NCI-H1694 (cell line): ENCODE measurements around the gene CHID1.

Experiments
- DNase-seq: peaks from one replicate; lab custom pipeline; 2025; lab: John Stamatoyannopoulos, UW

CHID1 gene

DNA sequence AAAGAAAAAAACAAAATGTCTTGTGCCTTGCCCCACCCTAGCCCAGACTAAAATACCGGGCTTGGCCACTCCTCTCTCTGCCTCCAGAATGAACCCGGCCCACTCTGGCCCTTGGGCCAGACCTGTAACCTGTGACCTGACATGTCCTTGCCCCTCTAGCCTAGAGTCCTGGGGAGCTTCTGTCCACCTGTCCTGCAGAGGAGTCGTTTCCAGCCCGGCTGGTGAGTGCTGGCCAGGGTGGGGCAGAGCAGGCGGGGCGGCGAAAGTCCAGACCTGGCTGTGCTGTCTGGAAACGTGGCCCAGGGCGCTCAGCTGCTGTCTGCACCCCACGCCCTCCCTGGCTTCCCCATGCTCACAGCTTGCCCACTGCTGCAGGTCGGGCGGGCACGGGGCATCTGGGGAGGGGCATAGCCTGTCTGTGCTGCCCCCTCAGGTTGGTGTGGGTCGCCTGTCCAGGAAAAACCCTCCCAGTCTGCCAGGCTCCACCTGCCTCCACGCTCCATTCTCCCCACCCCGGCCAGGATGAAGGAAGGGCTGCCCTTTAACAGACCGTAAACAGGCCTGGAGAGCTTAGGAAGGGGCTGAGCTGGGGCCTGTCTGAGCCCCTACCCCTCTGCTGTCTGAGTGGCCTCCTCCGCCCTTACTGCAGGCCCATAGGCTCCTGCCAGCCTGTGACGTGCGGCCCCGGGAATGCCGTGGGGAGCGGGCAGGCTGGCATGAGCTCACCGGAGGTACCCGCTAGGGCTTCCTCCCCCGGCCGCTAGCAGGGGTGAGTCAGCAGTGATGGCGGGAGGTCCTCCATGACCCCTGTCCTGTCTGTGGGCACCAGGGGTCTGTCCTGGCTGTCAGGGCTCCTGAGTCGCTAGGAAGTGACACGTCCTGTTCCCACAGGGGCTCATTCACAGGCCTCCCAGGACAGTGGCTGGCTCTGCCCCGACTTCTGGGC, 76.0 kb downstream of the CHID1 start:
- DNase-seq = no peak

GRCh38 chr11:833849-834311, 76.7 kb downstream of the CHID1 start:
- no peak for DNase-seq

- DNase-seq = no peak
These were observed 77.4 kb downstream of the CHID1 start for GRCh38 chr11:833114-833791.

- DNase-seq = no peak
These were observed 78.0 kb downstream of the CHID1 start, which contains the start of gene CD151 for GRCh38 chr11:832529-833113. Gene CD151 (plus strand): TSS chr11:832952. CDS start chr11:836070, 3,118 bp downstream.

DNA sequence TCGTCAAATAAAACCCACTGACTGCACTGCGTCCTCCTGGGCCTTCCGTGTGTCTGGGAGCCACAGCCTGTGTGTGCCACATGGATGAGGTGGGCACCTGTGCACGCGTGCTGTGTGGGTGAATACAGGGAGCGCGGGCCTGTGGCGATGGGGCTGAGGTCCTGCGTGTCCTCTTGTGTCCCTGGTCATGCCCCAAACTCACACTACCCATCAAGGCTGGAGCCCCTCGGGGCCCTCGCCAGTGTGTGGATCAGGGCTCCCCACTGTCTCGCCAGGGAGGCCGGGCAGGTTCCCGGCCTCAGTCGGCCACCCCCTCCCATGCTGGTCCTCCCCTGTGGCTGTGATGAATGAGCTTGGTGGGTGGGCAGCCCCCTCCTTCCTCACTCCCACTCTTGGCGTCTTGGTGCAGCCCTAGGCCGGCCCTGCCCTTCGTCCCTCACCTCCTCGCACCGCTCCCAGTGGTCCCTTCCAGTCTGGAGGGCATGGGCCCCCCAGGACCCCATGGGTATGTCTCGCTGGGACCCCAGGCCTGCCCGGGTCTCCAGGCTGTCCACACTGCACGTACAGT, 78.6 kb downstream of the CHID1 start:
- no peak for DNase-seq

GRCh38 chr11:831118-831864, 79.3 kb downstream of the CHID1 start:
- no peak for DNase-seq

- peak; percentile 54 for DNase-seq
These were observed 80.1 kb downstream of the CHID1 start for GRCh38 chr11:830295-831117.

GRCh38 chr11:829847-830294, 80.7 kb downstream of the CHID1 start:
- DNase-seq = no peak

GRCh38 chr11:829176-829846, 81.3 kb downstream of the CHID1 start:
- DNase-seq = no peak

DNA sequence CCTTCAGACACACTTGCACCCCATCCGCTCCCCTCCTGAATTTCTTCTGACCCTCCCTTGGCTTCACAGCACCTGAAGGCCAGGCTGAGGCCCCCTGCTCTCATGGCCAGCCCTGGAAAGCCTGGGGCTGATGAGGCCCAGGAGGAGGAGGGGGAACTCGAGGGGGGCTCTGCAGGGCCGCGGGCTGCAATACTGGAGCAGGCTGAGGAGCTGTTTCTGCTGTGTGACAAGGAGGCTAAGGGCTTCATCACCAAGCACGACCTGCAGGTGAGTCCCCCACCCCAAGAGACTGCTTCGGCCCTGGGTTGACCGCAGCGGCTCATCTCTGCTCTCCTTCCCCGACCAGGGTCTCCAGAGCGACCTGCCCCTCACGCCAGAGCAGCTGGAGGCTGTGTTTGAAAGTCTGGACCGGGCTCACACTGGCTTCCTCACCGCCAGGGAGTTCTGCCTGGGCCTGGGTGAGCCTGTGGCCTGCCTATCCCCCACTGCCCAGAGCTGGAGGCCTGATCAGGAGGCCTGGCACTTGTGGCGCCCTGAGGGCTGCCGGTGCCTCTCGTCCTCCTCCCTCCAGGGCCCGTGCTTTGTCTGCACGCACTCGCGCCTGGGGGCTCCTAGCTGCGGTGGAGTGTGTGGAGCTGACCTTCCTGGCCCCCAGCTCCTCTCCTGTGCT, 82.0 kb downstream of the CHID1 start:
- DNase-seq = no peak

DNA sequence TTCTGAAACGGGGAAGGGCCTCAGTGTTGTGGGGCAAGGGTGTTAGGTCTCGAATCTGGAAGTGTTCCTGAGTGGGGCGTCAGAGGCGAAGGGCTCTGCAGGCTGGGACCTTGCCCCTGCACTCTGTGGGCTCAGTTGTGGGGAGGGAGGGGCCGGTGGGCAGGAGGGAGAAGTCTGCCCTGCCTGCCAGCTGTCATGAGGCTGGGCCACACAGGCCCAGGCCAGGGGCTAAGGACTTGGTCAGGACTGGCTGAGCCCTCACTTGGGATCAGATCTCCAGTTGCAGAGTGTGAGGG, 82.8 kb downstream of the CHID1 start, which contains the start of gene CRACR2B:
Gene CRACR2B, plus strand, starts transcription at position 23 of the 296 bp plus-strand sequence. CDS start 689 bp downstream, outside the sequence.
- no peak for DNase-seq

GRCh38 chr11:827146-827896, 83.3 kb downstream of the CHID1 start:
- DNase-seq = no peak

- no peak for DNase-seq
These were observed 83.8 kb downstream of the CHID1 start for GRCh38 chr11:826836-827145.

- no peak for DNase-seq
These were observed 84.4 kb downstream of the CHID1 start for GRCh38 chr11:826227-826621.

DNA sequence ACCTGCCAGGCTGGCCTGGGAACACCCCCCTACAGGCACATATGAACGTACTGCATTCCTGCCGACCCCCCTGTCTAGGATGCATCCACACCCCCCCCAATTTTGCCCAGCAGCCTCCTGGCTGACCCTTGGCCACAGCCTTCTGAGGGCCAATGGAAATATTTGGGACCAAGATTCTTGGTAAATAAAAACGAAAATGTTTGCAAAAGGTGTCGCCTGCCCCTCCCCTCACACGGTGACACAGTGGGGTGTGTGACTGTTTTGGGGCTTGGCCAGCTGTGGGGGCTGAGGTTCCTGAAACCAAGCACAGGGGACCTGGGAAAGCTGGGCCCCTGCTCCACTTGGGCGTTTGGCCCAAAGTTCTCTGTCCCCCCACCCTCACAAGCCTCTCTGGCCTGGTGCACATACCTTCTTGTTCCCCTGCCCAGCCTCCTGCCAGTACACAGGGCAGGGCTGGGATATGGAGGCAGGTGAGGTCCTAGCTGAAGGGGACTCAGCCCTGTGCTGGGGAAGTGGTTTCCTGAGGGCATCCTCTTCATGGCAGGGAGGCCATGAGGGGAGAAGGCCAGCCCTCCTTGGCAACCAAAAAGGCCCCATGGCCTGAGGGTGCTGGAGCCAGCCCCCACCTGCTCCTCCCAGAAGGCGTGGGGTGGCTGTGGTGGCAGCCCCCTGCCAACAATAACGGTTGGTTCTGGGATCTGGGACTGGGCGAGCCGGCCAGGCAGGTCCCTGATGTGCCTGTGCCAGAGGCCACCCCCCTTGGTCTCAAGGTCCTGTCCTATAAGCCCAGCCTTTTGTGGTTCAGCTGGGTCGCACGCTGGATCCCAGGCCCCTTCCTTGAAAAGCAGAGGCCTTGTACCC, 85.0 kb downstream of the CHID1 start:
- no peak for DNase-seq

DNA sequence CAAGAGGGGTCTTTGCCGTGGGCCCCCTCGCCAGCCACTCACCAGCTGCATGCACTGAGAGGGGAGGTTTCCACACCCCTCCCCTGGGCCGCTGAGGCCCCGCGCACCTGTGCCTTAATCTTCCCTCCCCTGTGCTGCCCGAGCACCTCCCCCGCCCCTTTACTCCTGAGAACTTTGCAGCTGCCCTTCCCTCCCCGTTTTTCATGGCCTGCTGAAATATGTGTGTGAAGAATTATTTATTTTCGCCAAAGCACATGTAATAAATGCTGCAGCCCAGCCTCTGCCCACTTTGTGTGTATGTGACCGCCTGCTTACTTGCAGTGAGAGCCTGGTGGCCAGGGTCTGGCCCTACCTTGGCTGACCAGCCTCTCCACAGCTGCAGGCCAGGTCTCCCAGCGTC, 85.7 kb downstream of the CHID1 start:
- DNase-seq = no peak

- no peak for DNase-seq
These were observed 86.2 kb downstream of the CHID1 start for GRCh38 chr11:824292-824880.
